HG03045 (cell line): ENCODE measurements around the gene TRIM48.
"Not testable (repeated sequence)": the region's sequence is repeated elsewhere in the genome, so short reads cannot be mapped to it uniquely, and the experiment has no call there.

Experiments
- ATAC-seq: cut with Tn5 transposase; IDR thresholded peaks from one replicate; pipeline ENCODE4 v1.9.1; 2021; ENCODE audit warnings: mild to moderate bottlenecking, moderate library complexity; ENCODE audit not compliant: unreplicated experiment

Gene TRIM48

DNA sequence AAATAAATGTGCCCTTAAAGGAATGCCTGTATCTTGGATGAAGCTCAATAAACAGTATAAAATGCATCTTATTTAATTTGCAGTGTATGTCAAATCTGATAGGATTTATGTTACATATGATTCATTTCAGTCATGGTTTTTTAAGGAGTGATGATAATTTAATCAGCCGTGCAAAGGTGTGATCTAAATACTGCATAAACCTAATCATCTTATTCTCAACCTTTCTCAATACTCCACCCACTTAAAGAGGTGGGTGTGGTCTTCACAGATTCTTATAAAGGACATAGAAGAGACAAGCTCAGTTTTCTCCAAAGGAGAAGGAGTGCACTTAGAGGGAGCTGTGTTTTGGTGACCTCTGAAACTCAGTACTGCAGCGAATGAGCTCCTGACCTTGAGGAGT, at the start of gene TRIM48:
TSS of gene TRIM48 (plus strand) at position 301 of the 400 bp plus-strand sequence. CDS start 113 bp downstream, outside the sequence.
- ATAC-seq = not testable (repeated sequence)

GRCh38 chr11:55238316-55238715, 23.6 kb upstream of the TRIM48 start:
- not testable (repeated sequence) for ATAC-seq

- ATAC-seq = no peak
Measured at GRCh38 chr11:55263081-55263480, 1.1 kb downstream of the TRIM48 start.
